B cell (primary cell): ENCODE results near the gene MAGEB10. TPM values are rescaled to one million over a fixed set of nuclear protein-coding genes. Genes with fewer than 3 reads are reported as not detected.

Source experiments
- ATAC-seq: fragments of 200-7000 bp; cut with Tn5 transposase; one replicate; pipeline ENCODE4 v1.10.0; 2021; ENCODE audit warnings: low read depth, mild to moderate bottlenecking, moderate number of reproducible peaks, moderate library complexity
- CTCF ChIA-PET: fragments of 350-600 bp; sonication (Branson Sonifier 250); formaldehyde crosslinking; loops from one replicate; lab custom pipeline; 2021; ENCODE audit warnings: antibody characterized with exemption, inconsistent platforms; lab: Charles Lee
- POLR2A ChIA-PET: fragments of 350-600 bp; sonication (Branson Sonifier 250); formaldehyde crosslinking; loops from one replicate; lab custom pipeline; 2021; ENCODE audit warnings: antibody characterized with exemption; lab: Charles Lee
- DNase-seq: peaks from one replicate; pipeline ENCODE4 v3.0.0; 2013
- H2AFZ ChIP-seq: 2 replicates; pipeline ENCODE4 v1.6.1; 2012; ENCODE audit warnings: mild to moderate bottlenecking, low read depth, low read length; ENCODE audit not compliant: insufficient read depth, poor library complexity, severe bottlenecking
- H3K27ac ChIP-seq, 2 donors: 1 replicate in 1 of 2; 2 replicates in 1 of 2; pipeline ENCODE4 v1.5.1; 2012 to 2013; ENCODE audit warnings: low read length in 2 of 2, mild to moderate bottlenecking in 2 of 2, moderate library complexity in 1 of 2
- H3K27me3 ChIP-seq, 4 experiments: fragments of 200-600 bp in 1 of 4; sonication (generic) in 1 of 4; replicated peaks in 1 of 4; 1 replicate in 2 of 4; 2 replicates in 2 of 4; pipeline versions ENCODE4 v1.6.1 to v1.7.0; 2013 to 2016; ENCODE audit warnings: low read length in 3 of 4, mild to moderate bottlenecking in 2 of 4, mixed read lengths in 1 of 4, moderate library complexity in 1 of 4; ENCODE audit not compliant: insufficient read depth in 4 of 4, control insufficient read depth in 3 of 4; ENCODE audit errors: control extremely low read depth in 1 of 4
- H3K36me3 ChIP-seq, 2 experiments: replicated peaks in 1 of 2; 1 replicate in 1 of 2; 2 replicates in 1 of 2; pipeline versions ENCODE4 v1.6.1 to v1.7.1; 2013; ENCODE audit warnings: low read length in 1 of 2; ENCODE audit not compliant: insufficient read depth in 2 of 2, control insufficient read depth in 1 of 2; ENCODE audit errors: control extremely low read depth in 1 of 2, extremely low read depth in 1 of 2
- H3K4me1 ChIP-seq, 2 donors: fragments of 200-600 bp in 1 of 2; sonication (generic) in 1 of 2; 1 replicate in 1 of 2; 2 replicates in 1 of 2; pipeline versions ENCODE4 v1.5.1 to v1.6.1; 2013 to 2017; ENCODE audit warnings: low read length in 2 of 2; ENCODE audit not compliant: control insufficient read depth in 2 of 2, insufficient read depth in 2 of 2
- H3K4me2 ChIP-seq: replicated peaks from 2 replicates; pipeline ENCODE3; 2012; ENCODE audit warnings: mild to moderate bottlenecking, low read depth, low read length; ENCODE audit not compliant: poor library complexity, severe bottlenecking
- H3K4me3 ChIP-seq, 5 experiments: fragments of 200-600 bp in 1 of 5; sonication (generic) in 1 of 5; 1 replicate in 3 of 5; 2 replicates in 2 of 5; pipeline versions ENCODE4 v1.5.1 to v1.7.0; 2011 to 2016; ENCODE audit warnings: low read length in 4 of 5, mild to moderate bottlenecking in 4 of 5, low read depth in 2 of 5, control low read depth in 1 of 5, moderate library complexity in 1 of 5; ENCODE audit not compliant: insufficient read depth in 1 of 5; ENCODE audit errors: control extremely low read depth in 1 of 5, extremely low read depth in 1 of 5
- H3K79me2 ChIP-seq: fragments of 200-600 bp; sonication (generic); one replicate; pipeline ENCODE4 v1.6.0; 2016; ENCODE audit warnings: low read length; ENCODE audit not compliant: control insufficient read depth, insufficient read depth
- H3K9ac ChIP-seq: fragments of 200-600 bp; sonication (generic); 2 replicates; pipeline ENCODE4 v1.6.1; 2017; ENCODE audit warnings: mild to moderate bottlenecking, low read length, moderate library complexity
- H3K9me3 ChIP-seq, 3 donors: one replicate each; pipeline versions ENCODE4 v1.6.1 to v1.7.1; 2013; ENCODE audit warnings: low read length in 2 of 3; ENCODE audit not compliant: control insufficient read depth in 2 of 3, insufficient read depth in 1 of 3; ENCODE audit errors: control extremely low read depth in 1 of 3
- H4K20me1 ChIP-seq: 2 replicates; pipeline ENCODE4 v1.6.0; 2012; ENCODE audit warnings: mild to moderate bottlenecking, low read length; ENCODE audit not compliant: insufficient read depth, control insufficient read depth, poor library complexity, severe bottlenecking
- H3K27ac Mint-ChIP-seq: one replicate; pipeline ENCODE4 v1.8.0; 2021; ENCODE audit warnings: mixed read lengths
- H3K27me3 Mint-ChIP-seq: one replicate; pipeline ENCODE4 v1.8.0; 2021; ENCODE audit warnings: mixed read lengths
- H3K4me1 Mint-ChIP-seq: one replicate; pipeline ENCODE4 v1.8.0; 2021; ENCODE audit warnings: mixed read lengths
- H3K4me3 Mint-ChIP-seq: one replicate; pipeline ENCODE4 v1.8.0; 2021; ENCODE audit warnings: mixed read lengths
- H3K9me3 Mint-ChIP-seq: one replicate; pipeline ENCODE4 v1.8.0; 2022; ENCODE audit warnings: mixed read lengths; ENCODE audit not compliant: insufficient read depth
- CTCF ChIP-seq: fragments of 200-600 bp; IDR thresholded peaks from one replicate; pipeline ENCODE4 v1.8.0; 2022; ENCODE audit warnings: antibody characterized with exemption, mild to moderate bottlenecking
- EZH2 ChIP-seq: IDR thresholded peaks from 2 replicates; pipeline ENCODE4 v1.6.1; 2012; ENCODE audit warnings: borderline replicate concordance, low read depth, mild to moderate bottlenecking, moderate library complexity, low read length; ENCODE audit not compliant: insufficient read depth, poor library complexity, severe bottlenecking
- WGBS: methylation state at CpG from one replicate; pipeline ENCODE4 v1.1.5; 2013; ENCODE audit warnings: missing lambda C conversion rate; ENCODE audit not compliant: insufficient coverage; 5-methylcytosine and 5-hydroxymethylcytosine counted together
- intact Hi-C: fragments of 100-400 bp; cut with micrococcal nuclease; formaldehyde crosslinking; loops from one replicate; pipeline ENCODE4 v1.10.0; 2022
- polyA minus RNA-seq: library from RNA; depleted of rRNA, polyadenylated mRNA; stranded (reverse); fragments of >200 nt; gene quantifications from 2 replicates; pipeline ENCODE4 v1.2.3, GENCODE V29; 2012
- polyA plus RNA-seq: library from polyadenylated mRNA; depleted of rRNA; stranded (reverse); fragments of >200 nt; gene quantifications from 2 replicates; pipeline ENCODE4 v1.2.3, GENCODE V29; 2012
- total RNA-seq, 2 donors: library from RNA; stranded (reverse); fragments of 120-200 nt in 1 of 2; gene quantifications; 1 replicate in 1 of 2; 2 replicates in 1 of 2; pipeline versions ENCODE4 v1.2.3 to v1.2.4, GENCODE V29; 2013 to 2022

Gene MAGEB10
- total RNA-seq: not detected in 2 replicates
- not detected for total RNA-seq (2013)
- polyA plus RNA-seq: not detected in 2 replicates
- not detected in 2 replicates for polyA minus RNA-seq

GRCh38 chrX:27807690-27808089, at the start of gene MAGEB10:
Gene MAGEB10, plus strand, starts transcription at chrX:27807990. Its CDS starts 13,317 bp downstream, at chrX:27821307.
- no peaks in the 10 kb centered on the region for H3K27me3 ChIP-seq
- H3K4me3 ChIP-seq: no peak within 1 kb of the TSS
- no peaks in the 10 kb centered on the region for H4K20me1 ChIP-seq
- no peak within 1 kb of the TSS for H3K27ac ChIP-seq
- Mint-ChIP-seq H3K27ac (no peak within 1 kb of the TSS), H3K4me3 (no peak within 1 kb of the TSS), H3K9me3 (no peaks in the 10 kb centered on the region), H3K27me3 (no peaks in the 10 kb centered on the region), H3K4me1 (no peaks in the 10 kb centered on the region)
- no CpG with 5 or more reads among the region's 17 CpGs for WGBS
- ChIA-PET CTCF (no interaction called here), POLR2A (no interaction called here)
- no peaks in the 10 kb centered on the region for H3K4me1 ChIP-seq
- H3K79me2 ChIP-seq: no peaks in the 10 kb centered on the region
- no peak within 1 kb of the TSS for H3K4me2 ChIP-seq
- no peak within 1 kb of the TSS for H2AFZ ChIP-seq
- DNase-seq (no peak), ATAC-seq (no peak)
- H3K9ac ChIP-seq: no peak within 1 kb of the TSS
- no peaks in the 10 kb centered on the region for H3K9me3 ChIP-seq
- no peaks in the 10 kb centered on the region for H3K36me3 ChIP-seq
- TF ChIP-seq EZH2 (no peak), CTCF (no peak)
- intact Hi-C loops: no loop called here

- H3K27ac ChIP-seq: no peak overlapping the region
- no peaks in the 10 kb centered on the region for H4K20me1 ChIP-seq
- no peaks in the 10 kb centered on the region for H3K79me2 ChIP-seq
- H3K36me3 ChIP-seq: no peaks in the 10 kb centered on the region
- H3K9me3 Mint-ChIP-seq: peaks cover 4% of the 10 kb centered on the region
- CTCF ChIA-PET: no interaction called here
- H3K4me1 ChIP-seq: no peaks in the 10 kb centered on the region
- no peaks in the 10 kb centered on the region for H3K4me1 Mint-ChIP-seq
- POLR2A ChIA-PET: no interaction called here
- peaks cover 0 to 2% (median 0%) of the 10 kb centered on the region in 3 donors for H3K9me3 ChIP-seq
- no peak overlapping the region for H3K4me2 ChIP-seq
- no peaks in the 10 kb centered on the region for H3K27me3 ChIP-seq
- no peak overlapping the region for H2AFZ ChIP-seq
- TF ChIP-seq CTCF (no peak), EZH2 (no peak)
- DNase-seq (no peak), ATAC-seq (no peak)
- H3K4me3 Mint-ChIP-seq: no peak overlapping the region
- H3K27ac Mint-ChIP-seq: no peak overlapping the region
- no CpG with 5 or more reads among the region's 12 CpGs for WGBS
- H3K4me3 ChIP-seq: no peak overlapping the region
- no peak overlapping the region for H3K9ac ChIP-seq
- intact Hi-C loops: no loop called here
- H3K27me3 Mint-ChIP-seq: no peaks in the 10 kb centered on the region
Observed at GRCh38 chrX:27765718-27766117, 42.1 kb upstream of the MAGEB10 start.
